Naive thymus-derived CD8-positive, alpha-beta T cell (primary cell): ENCODE measurements around the gene NFATC2. TPM values are rescaled to one million over a fixed set of nuclear protein-coding genes. Genes with fewer than 3 reads are reported as not detected.

Experiments used
- ATAC-seq, 2 donors: fragments of 150-1000 bp; cut with Tn5 transposase in 1 of 2; sonication (Bioruptor Pico), chemical (Tn5 transposase) in 1 of 2; 1 replicate in 1 of 2; 2 replicates in 1 of 2; pipeline ENCODE4 v1.10.0; 2021; ENCODE audit warnings: mild to moderate bottlenecking in 2 of 2, moderate library complexity in 2 of 2
- POLR2A ChIA-PET: fragments of 350-600 bp; sonication (Branson Sonifier 250); formaldehyde crosslinking; loops from one replicate; lab custom pipeline; 2021; ENCODE audit warnings: antibody characterized with exemption; lab: Charles Lee
- DNase-seq, 10 donors: peaks; one replicate each; pipeline versions ENCODE4 v3.0.0 to v3.0.0-alpha.2; 2020 to 2022
- H3K27ac Mint-ChIP-seq, 10 donors: one replicate each; pipeline ENCODE4 v1.8.0; 2020 to 2022; ENCODE audit warnings: mild to moderate bottlenecking in 10 of 10, mixed read lengths in 10 of 10, moderate library complexity in 4 of 10, inconsistent platforms in 1 of 10
- H3K27me3 Mint-ChIP-seq, 5 donors: one replicate each; pipeline ENCODE4 v1.8.0; 2021 to 2022; ENCODE audit warnings: mixed read lengths in 5 of 5
- H3K36me3 Mint-ChIP-seq, 3 donors: one replicate each; pipeline ENCODE4 v1.8.0; 2020 to 2022; ENCODE audit warnings: mixed read lengths in 3 of 3, mild to moderate bottlenecking in 2 of 3, inconsistent platforms in 1 of 3
- H3K4me1 Mint-ChIP-seq, 4 donors: one replicate each; pipeline ENCODE4 v1.8.0; 2021 to 2022; ENCODE audit warnings: mixed read lengths in 4 of 4
- H3K4me3 Mint-ChIP-seq, 10 donors: one replicate each; pipeline ENCODE4 v1.8.0; 2020 to 2022; ENCODE audit warnings: mild to moderate bottlenecking in 10 of 10, mixed read lengths in 10 of 10, moderate library complexity in 6 of 10, inconsistent platforms in 1 of 10
- H3K9me3 Mint-ChIP-seq, 9 donors: one replicate each; pipeline ENCODE4 v1.8.0; 2020 to 2022; ENCODE audit warnings: mixed read lengths in 9 of 9, mild to moderate bottlenecking in 3 of 9, inconsistent platforms in 1 of 9, moderate library complexity in 1 of 9
- polyA plus RNA-seq, 3 donors: library from polyadenylated mRNA; unstranded; fragments of 300-500 nt; fragmentation: Illumina TruSeq; gene quantifications; one replicate each; pipeline ENCODE4 v1.2.3, GENCODE V29; 2021
- total RNA-seq, 8 experiments: library from RNA in 2 of 8; stranded (reverse) in 2 of 8; gene quantifications; one replicate each; pipeline ENCODE4 v1.2.3 and lab custom pipeline; 2021 to 2026

NFATC2 gene
- total and polyA plus RNA-seq, 5 experiments from 2014 or later, result 14.5 to 36.3 (median 23.8) TPM

DNA sequence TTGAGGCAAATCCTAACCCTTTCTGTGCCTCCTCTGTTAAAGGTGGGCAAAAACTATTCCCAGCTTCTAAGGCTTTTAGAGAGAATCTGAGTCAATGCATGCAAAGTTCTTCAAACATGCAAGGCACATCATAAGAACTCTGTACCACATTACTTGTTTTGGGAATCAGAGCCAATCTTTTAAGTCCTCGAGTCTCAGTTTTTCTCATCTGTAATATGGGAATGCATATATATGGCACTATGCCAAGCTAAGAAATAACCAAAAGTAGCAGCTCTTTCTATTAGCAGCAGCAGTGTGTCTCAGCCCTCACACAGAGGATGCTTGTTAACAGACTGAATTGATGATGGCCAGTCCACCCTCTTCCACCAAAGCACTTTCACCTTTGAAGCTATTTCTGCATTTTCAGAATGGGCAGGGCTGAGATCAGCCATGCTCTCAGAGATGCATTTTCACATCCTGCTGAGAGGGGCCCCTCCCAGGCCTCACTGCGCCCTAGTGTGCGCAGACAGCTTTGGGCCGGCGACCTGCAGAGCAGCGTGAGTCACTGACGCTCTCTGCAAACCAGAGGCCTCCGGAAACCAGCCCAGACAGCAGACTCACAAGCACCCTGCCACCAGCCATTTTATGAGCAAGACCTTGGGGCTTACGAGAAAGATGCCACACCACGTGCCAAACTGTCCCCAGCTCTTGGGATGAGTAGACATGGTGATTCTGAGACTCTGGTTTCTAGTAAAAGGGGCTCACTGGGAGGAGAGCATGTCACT, 138.0 kb downstream of the NFATC2 start:
- peak overlapping the region; percentile 85 to 99 (median 94) for H3K27ac Mint-ChIP-seq
- H3K4me3 Mint-ChIP-seq, result peak overlapping the region in 3 of 10 donors; percentile 51 to 55 (median 53)
- H3K9me3 Mint-ChIP-seq, result peaks cover 0 to 1% (median 0%) of the 10 kb centered on the region in 9 donors
- POLR2A ChIA-PET, result interaction anchor here (0.9 kb wide), 1 partner anchor 95 kb away, joined by 3 read pairs; no protein-coding TSS in a partner anchor
- H3K4me1 Mint-ChIP-seq, result peaks cover 34 to 81% (median 55%) of the 10 kb centered on the region in 4 donors
- DNase-seq, result peak in 9 of 10 donors; percentile 7 to 78 (median 41)
- no peaks in the 10 kb centered on the region for H3K27me3 Mint-ChIP-seq
- peak; percentile 72 to 79 for ATAC-seq
- H3K36me3 Mint-ChIP-seq, result peaks cover 6 to 52% (median 18%) of the 10 kb centered on the region in 3 donors

DNA sequence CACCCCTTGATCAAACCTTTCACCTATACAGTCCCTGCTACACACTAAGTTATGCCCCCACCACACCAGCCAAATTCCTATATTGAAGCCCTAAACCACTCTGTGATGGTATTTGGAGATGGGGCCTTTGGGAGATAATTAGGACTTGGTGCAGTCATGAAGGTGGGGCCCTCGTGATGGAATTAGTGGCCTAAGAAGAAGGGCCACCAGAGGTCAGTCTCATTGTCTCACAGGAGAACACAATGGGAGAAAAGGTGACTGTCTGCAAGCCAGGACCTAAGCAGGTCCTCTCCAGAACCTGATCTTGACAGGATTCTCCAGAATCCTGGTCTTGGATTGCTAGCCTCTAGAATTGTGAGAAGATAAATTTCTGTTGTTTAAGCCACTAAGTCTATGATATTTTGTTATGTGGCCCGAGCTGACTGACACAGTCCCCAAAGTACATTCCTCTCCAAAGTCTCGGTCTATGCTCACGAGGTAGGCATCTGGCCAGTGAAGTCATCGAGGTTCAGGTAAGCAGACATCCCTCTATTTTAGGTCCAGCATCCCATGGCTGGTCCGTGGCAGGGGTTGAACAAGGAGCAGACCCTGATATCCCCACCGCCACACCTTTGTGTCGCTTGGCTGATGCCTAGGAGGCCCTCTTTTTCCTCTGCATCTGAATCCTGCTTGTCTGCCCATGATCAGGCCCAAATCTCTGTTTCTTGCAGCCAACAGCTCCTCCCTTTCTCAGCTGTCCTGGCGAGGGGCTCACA, 138.9 kb downstream of the NFATC2 start:
- Mint-ChIP-seq H3K27me3 (no peaks in the 10 kb centered on the region), H3K4me1 (peaks cover 33 to 82% (median 62%) of the 10 kb centered on the region in 4 donors), H3K27ac (peak overlapping the region; percentile 66 to 99 (median 93)), H3K4me3 (peak overlapping the region in 1 of 10 donors; percentile 39), H3K9me3 (no peaks in the 10 kb centered on the region), H3K36me3 (peaks cover 3 to 50% (median 13%) of the 10 kb centered on the region in 3 donors)
- DNase-seq (no peak), ATAC-seq (no peak)
- POLR2A ChIA-PET, result interaction anchor here (0.9 kb wide), 1 partner anchor 96 kb away, joined by 3 read pairs; no protein-coding TSS in a partner anchor

DNA sequence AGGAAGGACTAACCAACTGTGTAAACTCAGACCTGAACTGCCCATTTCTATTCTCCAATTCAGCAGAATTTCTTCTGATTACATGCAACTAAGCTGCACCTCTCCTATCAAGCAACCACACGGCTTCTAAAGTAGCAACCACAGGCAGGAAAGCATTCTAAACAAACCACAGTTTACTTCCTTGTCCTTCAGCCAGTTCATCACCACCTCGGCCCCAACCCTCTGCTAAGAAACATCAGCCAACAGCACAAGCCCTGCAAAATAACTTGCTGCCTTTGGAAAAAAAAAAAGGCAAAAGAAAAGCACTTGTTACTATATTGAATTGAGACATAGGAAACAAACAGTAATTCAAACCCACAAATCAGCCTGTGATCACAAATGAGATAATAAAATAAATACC, 140.3 kb downstream of the NFATC2 start:
- Mint-ChIP-seq H3K27me3 (no peaks in the 10 kb centered on the region), H3K36me3 (peaks cover 4 to 48% (median 16%) of the 10 kb centered on the region in 3 donors), H3K9me3 (no peaks in the 10 kb centered on the region), H3K4me1 (peaks cover 34 to 79% (median 63%) of the 10 kb centered on the region in 4 donors), H3K27ac (peak overlapping the region; percentile 57 to 99 (median 91)), H3K4me3 (peak overlapping the region in 9 of 10 donors; percentile 35 to 86 (median 64))
- DNase-seq (peak in 5 of 10 donors; percentile 16 to 44 (median 39)), ATAC-seq (peak; percentile 37 to 65)
- POLR2A ChIA-PET, result interaction anchor here (0.7 to 1.5 kb wide), 2 partner anchors 99 to 193 kb away, joined by 3 read pairs; no protein-coding TSS in a partner anchor

DNA sequence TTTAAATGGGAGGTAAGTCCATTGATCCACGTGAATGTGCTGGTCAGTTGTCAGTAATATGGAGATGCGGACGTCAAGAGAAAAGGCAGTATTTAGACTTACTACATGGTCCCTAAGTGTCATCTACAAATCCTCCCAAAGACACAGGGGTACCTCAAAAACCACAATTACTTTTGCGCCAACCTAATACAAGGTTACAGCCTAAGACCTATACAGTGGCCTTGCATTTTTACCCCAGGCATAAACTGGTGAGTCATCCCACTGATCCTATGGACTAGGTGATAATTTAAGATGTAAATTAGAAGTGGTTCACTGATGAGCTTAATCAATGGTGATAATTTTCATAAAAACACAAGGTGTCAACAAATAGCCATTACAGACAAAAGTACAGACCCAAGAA, 141.0 kb downstream of the NFATC2 start:
- Mint-ChIP-seq H3K36me3 (peaks cover 4 to 46% (median 18%) of the 10 kb centered on the region in 3 donors), H3K27me3 (no peaks in the 10 kb centered on the region), H3K4me3 (peak overlapping the region in 7 of 10 donors; percentile 34 to 89 (median 77)), H3K9me3 (no peaks in the 10 kb centered on the region), H3K4me1 (peaks cover 31 to 76% (median 60%) of the 10 kb centered on the region in 4 donors), H3K27ac (peak overlapping the region in 6 of 10 donors; percentile 95 to 99 (median 98))
- DNase-seq (no peak), ATAC-seq (no peak)
- POLR2A ChIA-PET, result interaction anchor here (0.7 to 1.5 kb wide), 4 partner anchors 13 to 193 kb away, joined by 3 to 5 read pairs (median 3); no protein-coding TSS in a partner anchor

DNA sequence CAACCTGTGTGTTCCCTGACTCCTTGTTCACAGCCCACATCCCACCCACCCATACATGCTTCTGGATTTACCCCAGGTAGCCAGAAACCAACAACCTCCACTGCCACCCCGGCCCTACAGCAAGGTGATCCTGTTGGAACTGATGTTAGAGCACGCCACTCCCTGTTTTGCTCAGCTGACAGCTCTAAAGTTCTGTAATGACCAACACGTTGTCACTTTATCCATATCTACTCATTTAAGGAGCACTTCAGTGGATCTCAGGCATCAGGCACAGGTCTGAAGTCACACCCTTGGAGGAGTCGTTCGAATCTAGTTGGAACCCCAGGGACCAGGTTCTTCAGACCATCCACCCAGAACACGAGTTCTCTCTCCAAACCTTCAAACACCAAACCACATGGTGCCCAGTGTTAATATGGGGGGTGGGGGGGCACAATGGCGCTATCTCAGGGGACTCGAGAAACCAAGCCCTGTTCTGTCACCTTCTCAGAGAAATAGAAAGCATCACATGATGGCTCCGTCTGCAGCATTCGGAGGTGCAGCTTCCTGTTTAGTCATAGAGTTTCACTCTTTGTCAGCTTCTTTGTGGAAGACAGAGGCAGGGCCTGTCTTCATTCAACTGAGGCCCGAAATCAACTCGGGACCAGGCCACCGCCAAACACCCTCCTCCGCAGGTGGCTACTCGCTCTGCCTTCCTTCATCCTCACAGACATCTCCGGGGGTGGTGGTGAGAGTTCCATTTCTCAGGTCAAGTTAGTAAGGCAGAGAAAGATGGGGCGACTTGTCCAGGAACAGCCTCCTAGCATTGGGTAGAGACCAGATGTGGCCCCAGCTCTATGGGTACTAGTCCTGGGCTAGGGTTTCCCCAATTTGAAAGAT, 142.2 kb downstream of the NFATC2 start:
- H3K27me3 Mint-ChIP-seq, result no peaks in the 10 kb centered on the region
- peak overlapping the region; percentile 68 to 89 (median 80) for H3K4me3 Mint-ChIP-seq
- peak; percentile 78 for ATAC-seq
- H3K36me3 Mint-ChIP-seq, result peaks cover 4 to 40% (median 18%) of the 10 kb centered on the region in 3 donors
- H3K9me3 Mint-ChIP-seq, result no peaks in the 10 kb centered on the region
- POLR2A ChIA-PET, result interaction anchor here (0.7 to 1.5 kb wide), 4 partner anchors 14 to 141 kb away, joined by 3 to 5 read pairs (median 4); no protein-coding TSS in a partner anchor
- H3K4me1 Mint-ChIP-seq, result peaks cover 30 to 70% (median 60%) of the 10 kb centered on the region in 4 donors
- peak overlapping the region; percentile 94 to 99 (median 97) for H3K27ac Mint-ChIP-seq
- peak in 8 of 10 donors; percentile 12 to 68 (median 55) for DNase-seq

DNA sequence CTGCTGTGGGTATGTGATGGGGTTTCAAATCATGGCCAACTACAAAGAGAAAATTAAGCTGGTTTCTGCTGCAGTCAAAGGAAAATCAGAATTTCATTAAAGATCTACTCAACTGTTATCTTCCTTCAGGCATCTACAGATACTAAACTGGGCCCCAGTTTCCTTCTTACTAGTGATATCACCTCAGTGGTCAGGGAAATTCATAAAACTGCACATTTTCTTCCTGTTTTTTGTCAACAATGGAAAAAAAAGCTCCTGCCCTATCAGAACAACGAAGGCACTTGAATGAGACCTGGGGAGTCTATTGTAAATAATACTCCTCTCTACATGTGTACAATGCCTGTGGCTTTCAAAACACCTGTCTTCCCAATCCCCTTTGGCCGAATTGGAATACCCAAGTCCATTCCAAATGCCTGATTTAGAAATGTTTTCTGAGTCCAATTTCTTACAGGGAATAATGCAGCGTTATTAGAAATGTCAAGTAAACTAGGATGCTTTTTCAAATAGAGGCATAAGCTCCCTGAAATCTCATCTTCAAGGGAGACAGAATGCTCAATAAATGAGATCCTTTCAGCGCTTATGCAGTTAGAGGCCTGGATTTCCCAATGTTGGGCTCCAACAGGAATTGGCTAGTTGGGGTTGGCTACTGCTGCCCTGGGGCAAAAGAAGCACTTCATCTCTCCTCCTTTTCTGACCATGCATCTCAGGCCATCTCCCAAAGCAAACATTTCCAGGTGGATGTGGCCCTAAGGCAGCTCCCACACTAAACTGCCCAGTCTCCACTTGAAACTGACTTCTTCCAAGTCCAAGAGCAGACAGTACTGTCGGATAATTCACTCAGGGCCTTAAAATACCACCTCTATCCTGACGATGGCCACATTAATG, 143.3 kb downstream of the NFATC2 start:
- Mint-ChIP-seq H3K9me3 (no peaks in the 10 kb centered on the region), H3K4me3 (peak overlapping the region in 6 of 10 donors; percentile 10 to 89 (median 56)), H3K4me1 (peaks cover 36 to 66% (median 56%) of the 10 kb centered on the region in 4 donors), H3K27me3 (no peaks in the 10 kb centered on the region), H3K36me3 (peaks cover 4 to 41% (median 10%) of the 10 kb centered on the region in 3 donors), H3K27ac (peak overlapping the region in 9 of 10 donors; percentile 95 to 99 (median 97))
- ATAC-seq (no peak), DNase-seq (no peak)
- POLR2A ChIA-PET, result interaction anchor here (0.7 to 1.3 kb wide), 2 partner anchors 8 to 29 kb away, joined by 3 to 4 read pairs; no protein-coding TSS in a partner anchor

DNA sequence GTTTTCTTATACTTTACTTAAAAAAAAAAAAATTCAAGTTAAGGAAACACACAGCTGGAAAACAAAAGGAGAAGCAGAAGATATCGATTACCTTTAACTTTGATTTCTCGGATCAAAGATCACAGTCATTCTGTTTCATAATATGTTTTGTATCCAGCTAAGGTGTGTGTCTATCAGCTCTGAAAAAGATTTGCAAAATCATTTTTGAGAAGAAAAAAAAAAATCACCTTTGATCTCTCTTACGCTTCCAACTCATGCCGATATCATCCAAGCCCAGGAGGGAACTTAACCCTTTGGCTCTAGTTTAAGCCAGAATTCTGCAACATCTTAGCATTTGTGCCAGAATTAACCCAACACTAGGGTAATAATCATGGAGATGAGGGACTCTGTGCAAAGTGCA, 144.0 kb downstream of the NFATC2 start:
- Mint-ChIP-seq H3K27me3 (no peaks in the 10 kb centered on the region), H3K4me3 (peak overlapping the region in 2 of 10 donors; percentile 12 to 30), H3K4me1 (peaks cover 34 to 59% (median 50%) of the 10 kb centered on the region in 4 donors), H3K36me3 (peaks cover 4 to 40% (median 10%) of the 10 kb centered on the region in 3 donors), H3K27ac (peak overlapping the region in 7 of 10 donors; percentile 6 to 99 (median 73)), H3K9me3 (no peaks in the 10 kb centered on the region)
- ATAC-seq, result no peak
- no peak for DNase-seq
- POLR2A ChIA-PET, result interaction anchor here (0.7 to 1.3 kb wide), 2 partner anchors 8 to 28 kb away, joined by 3 to 4 read pairs; no protein-coding TSS in a partner anchor

DNA sequence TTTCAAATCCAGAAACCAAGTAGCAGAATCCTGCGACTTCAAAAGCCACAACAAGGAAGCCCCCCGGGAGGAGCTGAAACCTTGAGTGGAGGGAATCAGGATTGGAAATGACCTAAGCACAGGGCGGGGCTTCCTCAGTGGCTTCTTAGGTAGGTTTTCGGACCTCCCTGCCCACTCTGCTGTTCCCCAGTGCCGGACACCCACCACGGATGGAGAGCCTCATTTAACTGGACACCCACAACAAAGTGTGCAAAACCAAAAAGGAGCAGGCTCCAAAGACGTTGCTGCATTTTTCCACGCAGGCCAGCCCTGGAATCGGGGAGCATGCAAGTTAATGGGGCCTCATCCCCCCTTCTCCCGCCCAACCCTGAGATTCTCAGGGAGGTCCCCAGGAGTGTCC, 144.4 kb downstream of the NFATC2 start:
- POLR2A ChIA-PET, result interaction anchor here (0.7 kb wide), 1 partner anchor 27 kb away, joined by 3 read pairs; no protein-coding TSS in a partner anchor
- no peak overlapping the region for H3K4me3 Mint-ChIP-seq
- H3K9me3 Mint-ChIP-seq, result no peaks in the 10 kb centered on the region
- DNase-seq (no peak), ATAC-seq (no peak)
- peaks cover 31 to 55% (median 46%) of the 10 kb centered on the region in 4 donors for H3K4me1 Mint-ChIP-seq
- peaks cover 4 to 41% (median 11%) of the 10 kb centered on the region in 3 donors for H3K36me3 Mint-ChIP-seq
- H3K27ac Mint-ChIP-seq, result peak overlapping the region in 3 of 10 donors; percentile 29 to 73 (median 37)
- H3K27me3 Mint-ChIP-seq, result no peaks in the 10 kb centered on the region

DNA sequence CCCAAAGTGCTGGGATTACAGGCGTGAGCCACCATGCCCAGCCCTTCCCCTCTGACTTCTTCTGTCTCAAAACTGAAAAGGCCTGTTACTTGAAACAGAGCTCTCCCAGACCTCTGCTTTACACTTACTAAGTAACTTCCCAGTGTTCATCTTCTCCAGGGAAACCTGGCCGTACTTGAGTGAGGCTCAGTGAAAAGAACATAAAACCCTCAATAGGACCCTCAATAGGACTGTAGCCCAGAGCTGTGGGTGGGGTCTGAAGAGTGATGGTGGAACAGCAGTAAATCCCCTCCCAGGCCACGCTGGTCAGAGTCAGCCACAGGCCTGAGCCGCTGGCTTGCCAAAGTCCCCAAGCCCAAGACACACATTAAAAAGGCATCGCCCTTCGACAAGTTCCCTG, 145.4 kb downstream of the NFATC2 start:
- ATAC-seq, result no peak
- no peak overlapping the region for H3K27ac Mint-ChIP-seq
- peaks cover 4 to 51% (median 14%) of the 10 kb centered on the region in 3 donors for H3K36me3 Mint-ChIP-seq
- no peaks in the 10 kb centered on the region for H3K9me3 Mint-ChIP-seq
- H3K4me1 Mint-ChIP-seq, result peaks cover 24 to 45% (median 36%) of the 10 kb centered on the region in 4 donors
- H3K4me3 Mint-ChIP-seq, result no peak overlapping the region
- POLR2A ChIA-PET, result no interaction called here
- no peak for DNase-seq
- no peaks in the 10 kb centered on the region for H3K27me3 Mint-ChIP-seq

DNA sequence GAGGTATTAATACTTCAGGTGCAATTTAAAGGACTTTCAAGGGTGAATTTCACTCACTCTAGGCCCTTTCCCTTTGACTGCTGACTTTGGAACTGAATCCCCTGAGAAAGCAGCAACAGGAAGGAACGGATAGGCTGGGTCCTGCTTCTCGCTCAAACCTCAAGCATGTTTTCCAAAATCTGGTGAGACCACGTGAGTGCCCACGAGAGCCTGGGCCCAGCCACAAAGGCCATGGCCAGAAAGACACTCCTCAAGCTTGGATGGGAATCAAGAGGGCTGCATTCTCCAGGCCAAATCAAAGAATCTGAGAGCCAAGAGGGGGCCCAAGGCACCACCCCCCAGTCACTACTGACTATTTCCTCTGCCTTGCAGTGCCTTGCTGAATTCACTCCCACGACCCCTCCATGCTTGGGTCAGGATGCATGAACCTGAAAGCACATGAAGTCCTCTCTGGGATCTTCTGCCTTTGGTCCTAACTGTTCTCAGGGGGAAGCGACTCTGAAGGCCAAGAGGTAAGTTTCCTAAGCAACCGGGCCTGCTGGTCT, 146.1 kb downstream of the NFATC2 start:
- Mint-ChIP-seq H3K36me3 (peaks cover 4 to 56% (median 14%) of the 10 kb centered on the region in 3 donors), H3K27me3 (no peaks in the 10 kb centered on the region), H3K27ac (peak overlapping the region in 1 of 10 donors; percentile 15), H3K4me3 (no peak overlapping the region), H3K9me3 (no peaks in the 10 kb centered on the region), H3K4me1 (peaks cover 19 to 38% (median 29%) of the 10 kb centered on the region in 4 donors)
- no peak for DNase-seq
- ATAC-seq, result no peak
- POLR2A ChIA-PET, result interaction anchor here (0.5 to 0.6 kb wide), 2 partner anchors 14 to 105 kb away, joined by 3 read pairs; no protein-coding TSS in a partner anchor
